ENCODE results near the gene PRR32.

- TF ChIP-seq CTCF (IDR thresholded peaks at IDR 0.05; ENCODE audit: low read depth, low read length, missing input control), result no peak
- no peak for TF ChIP-seq EGR1 (IDR thresholded peaks at IDR 0.05; ENCODE audit: low read depth in 2 of 2)
These were observed 4.9 kb downstream of the PRR32 start for GRCh38 chrX:126824338-126825007.
